DOHH2 (cell line): ENCODE results near the gene TMEM260.

Experiments
- H3F3A ChIP-seq: fragments of 200-600 bp; sonication (generic), shearing (Covaris generic); 2 replicates; pipeline ENCODE4 v1.6.0; 2016; ENCODE audit warnings: antibody characterized with exemption, mild to moderate bottlenecking; ENCODE audit not compliant: control insufficient read depth, insufficient read depth
- H3K27ac ChIP-seq: fragments of 200-600 bp; sonication (generic); 2 replicates; pipeline ENCODE4 v1.5.1; 2014; ENCODE audit warnings: low read depth, mild to moderate bottlenecking, low read length, moderate library complexity
- H3K27me3 ChIP-seq: fragments of 200-600 bp; sonication (generic); 2 replicates; pipeline ENCODE4 v1.6.1; 2014; ENCODE audit warnings: mild to moderate bottlenecking, low read length, mixed read lengths; ENCODE audit not compliant: control insufficient read depth
- H3K36me3 ChIP-seq: fragments of 200-600 bp; sonication (generic); 2 replicates; pipeline ENCODE4 v1.6.1; 2014; ENCODE audit warnings: mild to moderate bottlenecking, low read length, moderate library complexity, mixed read lengths; ENCODE audit not compliant: control insufficient read depth
- H3K4me1 ChIP-seq: fragments of 200-600 bp; sonication (generic); 2 replicates; pipeline ENCODE4 v1.6.1; 2014; ENCODE audit warnings: mild to moderate bottlenecking, low read length, mixed read lengths; ENCODE audit not compliant: control insufficient read depth
- H3K4me2 ChIP-seq: fragments of 200-600 bp; sonication (generic); 2 replicates; pipeline ENCODE4 v1.6.0; 2014; ENCODE audit warnings: mild to moderate bottlenecking, low read length, moderate library complexity
- H3K4me3 ChIP-seq: fragments of 200-600 bp; sonication (generic); 2 replicates; pipeline ENCODE4 v1.5.1; 2014; ENCODE audit warnings: mild to moderate bottlenecking, low read length, mixed read lengths
- H3K79me2 ChIP-seq: fragments of 200-600 bp; sonication (generic); 2 replicates; pipeline ENCODE4 v1.6.1; 2014; ENCODE audit warnings: mild to moderate bottlenecking, low read length, mixed read lengths; ENCODE audit not compliant: control insufficient read depth
- H3K9me2 ChIP-seq: fragments of 200-600 bp; sonication (generic); replicated peaks from 2 replicates; pipeline ENCODE4 v1.6.1; 2014; ENCODE audit warnings: mild to moderate bottlenecking, low read length, mixed read lengths; ENCODE audit not compliant: control insufficient read depth
- H3K9me3 ChIP-seq: fragments of 200-600 bp; sonication (generic); 2 replicates; pipeline ENCODE4 v1.6.1; 2014; ENCODE audit warnings: antibody characterized with exemption, low read length, mixed read lengths; ENCODE audit not compliant: control insufficient read depth, insufficient read depth
- H4K20me1 ChIP-seq: fragments of 200-600 bp; sonication (generic); 2 replicates; pipeline ENCODE4 v1.6.0; 2014; ENCODE audit warnings: low read depth, mild to moderate bottlenecking, antibody characterized with exemption, low read length, moderate library complexity; ENCODE audit not compliant: control insufficient read depth, insufficient read depth
- CTCF ChIP-seq: fragments of 200-600 bp; sonication (generic); IDR thresholded peaks from one replicate; pipeline ENCODE4 v1.5.1; 2014; ENCODE audit warnings: antibody characterized with exemption, mild to moderate bottlenecking, low read depth, low read length; ENCODE audit not compliant: poor library complexity, severe bottlenecking
- EZH2phosphoT487 ChIP-seq: fragments of 200-600 bp; sonication (generic); IDR thresholded peaks from 2 replicates; pipeline ENCODE4 v1.6.1; 2017; ENCODE audit warnings: borderline replicate concordance, mild to moderate bottlenecking, antibody characterized with exemption, low read length, moderate library complexity, mixed read lengths

The TMEM260 gene

GRCh38 chr14:56587701-56588100 lies 8.1 kb downstream of the TMEM260 start:
- Histone ChIP-seq H3K4me3 (no peak overlapping the region), H3K36me3 (peaks cover 33% of the 10 kb centered on the region), H3K9me3 (no peaks in the 10 kb centered on the region), H4K20me1 (0 out of 2 replicates have a peak, but pooled peaks cover 5% of the 10 kb centered on the region), H3K27ac (no peak overlapping the region), H3K4me1 (no peaks in the 10 kb centered on the region), H3K27me3 (no peaks in the 10 kb centered on the region), H3K79me2 (peaks cover 20% of the 10 kb centered on the region), H3K4me2 (no peak overlapping the region), H3F3A (no peaks in the 10 kb centered on the region), H3K9me2 (no peaks in the 10 kb centered on the region)
- no peak for TF ChIP-seq CTCF
- no peak for TF ChIP-seq EZH2phosphoT487

GRCh38 chr14:56590535-56590960 lies 10.9 kb downstream of the TMEM260 start:
- Histone ChIP-seq H3K27me3 (no peaks in the 10 kb centered on the region), H3K9me2 (no peaks in the 10 kb centered on the region), H3K4me3 (no peak overlapping the region), H3F3A (no peaks in the 10 kb centered on the region), H3K4me1 (no peaks in the 10 kb centered on the region), H3K36me3 (peaks cover 42% of the 10 kb centered on the region), H3K9me3 (no peaks in the 10 kb centered on the region), H4K20me1 (no peaks in the 10 kb centered on the region), H3K79me2 (no peaks in the 10 kb centered on the region), H3K27ac (no peak overlapping the region), H3K4me2 (no peak overlapping the region)
- TF ChIP-seq CTCF (no peak), EZH2phosphoT487 (no peak)

GRCh38 chr14:56592746-56593544 lies 13.3 kb downstream of the TMEM260 start:
- TF ChIP-seq CTCF (no peak), EZH2phosphoT487 (no peak)
- Histone ChIP-seq H3F3A (no peaks in the 10 kb centered on the region), H3K79me2 (no peaks in the 10 kb centered on the region), H3K4me2 (no peak overlapping the region), H3K4me3 (no peak overlapping the region), H3K36me3 (peaks cover 29% of the 10 kb centered on the region), H3K9me3 (no peaks in the 10 kb centered on the region), H3K9me2 (no peaks in the 10 kb centered on the region), H3K27ac (no peak overlapping the region), H4K20me1 (no peaks in the 10 kb centered on the region), H3K4me1 (no peaks in the 10 kb centered on the region), H3K27me3 (no peaks in the 10 kb centered on the region)
